Tibial nerve (tissue), 4 donors: ENCODE data around the gene SMARCAD1.

Source experiments
- EP300 ChIP-seq, 2 donors: sonication (generic); formaldehyde crosslinking; IDR thresholded peaks; one replicate each; pipeline ENCODE4 v1.6.1; 2017; ENCODE audit warnings: antibody characterized with exemption in 2 of 2, mild to moderate bottlenecking in 1 of 2
- POLR2A ChIP-seq, 2 donors: fragments of 450-650 bp; IDR thresholded peaks; one replicate each; pipeline ENCODE4 v1.6.1; 2017; ENCODE audit warnings: antibody characterized with exemption in 2 of 2, mild to moderate bottlenecking in 2 of 2, moderate library complexity in 2 of 2
- TF ChIP-seq, protein P1 (sequence below), 5 experiments: fragments of 200-600 bp in 3 of 5; fragments of 450-650 bp in 2 of 5; sonication (generic) in 3 of 5; IDR thresholded peaks; one replicate each; pipeline ENCODE4 v1.5.1; 2016 to 2019; ENCODE audit warnings: antibody characterized with exemption in 5 of 5, mild to moderate bottlenecking in 3 of 5, moderate library complexity in 2 of 5

- TF ChIP-seq EP300 (IDR thresholded peaks at IDR 0.05): no peak
- TF ChIP-seq, protein P1, sequence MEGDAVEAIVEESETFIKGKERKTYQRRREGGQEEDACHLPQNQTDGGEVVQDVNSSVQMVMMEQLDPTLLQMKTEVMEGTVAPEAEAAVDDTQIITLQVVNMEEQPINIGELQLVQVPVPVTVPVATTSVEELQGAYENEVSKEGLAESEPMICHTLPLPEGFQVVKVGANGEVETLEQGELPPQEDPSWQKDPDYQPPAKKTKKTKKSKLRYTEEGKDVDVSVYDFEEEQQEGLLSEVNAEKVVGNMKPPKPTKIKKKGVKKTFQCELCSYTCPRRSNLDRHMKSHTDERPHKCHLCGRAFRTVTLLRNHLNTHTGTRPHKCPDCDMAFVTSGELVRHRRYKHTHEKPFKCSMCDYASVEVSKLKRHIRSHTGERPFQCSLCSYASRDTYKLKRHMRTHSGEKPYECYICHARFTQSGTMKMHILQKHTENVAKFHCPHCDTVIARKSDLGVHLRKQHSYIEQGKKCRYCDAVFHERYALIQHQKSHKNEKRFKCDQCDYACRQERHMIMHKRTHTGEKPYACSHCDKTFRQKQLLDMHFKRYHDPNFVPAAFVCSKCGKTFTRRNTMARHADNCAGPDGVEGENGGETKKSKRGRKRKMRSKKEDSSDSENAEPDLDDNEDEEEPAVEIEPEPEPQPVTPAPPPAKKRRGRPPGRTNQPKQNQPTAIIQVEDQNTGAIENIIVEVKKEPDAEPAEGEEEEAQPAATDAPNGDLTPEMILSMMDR (IDR thresholded peaks at IDR 0.05): no peak
- no peak for TF ChIP-seq POLR2A (IDR thresholded peaks at IDR 0.05)
Observed at GRCh38 chr4:94336303-94336702, 128.6 kb downstream of the SMARCAD1 start.
